ENCODE measurements around the gene KLF15. TPM values are rescaled to one million over a fixed set of nuclear protein-coding genes. Genes with fewer than 3 reads are reported as not detected.

KLF15 gene
- total RNA-seq, 1 experiment from 2014 or later: 32.1 TPM

GRCh38 chr3:126364130-126364695, 7.0 kb upstream of the KLF15 start:
- H3K27ac ChIP-seq (ENCODE audit: low read depth, low read length, poor library complexity, severe bottlenecking): no peak overlapping the region
- no peak overlapping the region for H3K4me3 ChIP-seq (ENCODE audit: low read depth, low read length, poor library complexity, severe bottlenecking)
- POLR2A ChIA-PET (ENCODE audit: low non-redundant PET): no interaction called here
- intact Hi-C loops (cut with micrococcal nuclease; ENCODE audit: unreplicated experiment): no loop called here
- DNase-seq (ENCODE audit: low spot score): no peak
- TF ChIP-seq, protein P1, sequence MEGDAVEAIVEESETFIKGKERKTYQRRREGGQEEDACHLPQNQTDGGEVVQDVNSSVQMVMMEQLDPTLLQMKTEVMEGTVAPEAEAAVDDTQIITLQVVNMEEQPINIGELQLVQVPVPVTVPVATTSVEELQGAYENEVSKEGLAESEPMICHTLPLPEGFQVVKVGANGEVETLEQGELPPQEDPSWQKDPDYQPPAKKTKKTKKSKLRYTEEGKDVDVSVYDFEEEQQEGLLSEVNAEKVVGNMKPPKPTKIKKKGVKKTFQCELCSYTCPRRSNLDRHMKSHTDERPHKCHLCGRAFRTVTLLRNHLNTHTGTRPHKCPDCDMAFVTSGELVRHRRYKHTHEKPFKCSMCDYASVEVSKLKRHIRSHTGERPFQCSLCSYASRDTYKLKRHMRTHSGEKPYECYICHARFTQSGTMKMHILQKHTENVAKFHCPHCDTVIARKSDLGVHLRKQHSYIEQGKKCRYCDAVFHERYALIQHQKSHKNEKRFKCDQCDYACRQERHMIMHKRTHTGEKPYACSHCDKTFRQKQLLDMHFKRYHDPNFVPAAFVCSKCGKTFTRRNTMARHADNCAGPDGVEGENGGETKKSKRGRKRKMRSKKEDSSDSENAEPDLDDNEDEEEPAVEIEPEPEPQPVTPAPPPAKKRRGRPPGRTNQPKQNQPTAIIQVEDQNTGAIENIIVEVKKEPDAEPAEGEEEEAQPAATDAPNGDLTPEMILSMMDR (conservative IDR thresholded peaks at IDR 0.05; ENCODE audit: low read depth, low read length): no peak
- no peak for TF ChIP-seq EZH2 (IDR thresholded peaks at IDR 0.05; ENCODE audit: borderline replicate concordance, low read depth, low read length, poor library complexity, severe bottlenecking)
- CTCF ChIA-PET: no interaction called here
- no peaks in the 10 kb centered on the region for H3K9me3 ChIP-seq (ENCODE audit: low read depth, low read length, poor library complexity, severe bottlenecking)
- no peaks in the 10 kb centered on the region for H3K36me3 ChIP-seq (ENCODE audit: insufficient read depth, low read length, poor library complexity, severe bottlenecking)
- H3K27me3 ChIP-seq (replicated peaks; ENCODE audit: insufficient read depth, low read depth, low read length, poor library complexity): no peaks in the 10 kb centered on the region
- BruUV-seq (replicated peaks): no TSS peak
- H3K4me1 ChIP-seq (ENCODE audit: insufficient read depth, low read length, poor library complexity, severe bottlenecking): no peaks in the 10 kb centered on the region

DNA sequence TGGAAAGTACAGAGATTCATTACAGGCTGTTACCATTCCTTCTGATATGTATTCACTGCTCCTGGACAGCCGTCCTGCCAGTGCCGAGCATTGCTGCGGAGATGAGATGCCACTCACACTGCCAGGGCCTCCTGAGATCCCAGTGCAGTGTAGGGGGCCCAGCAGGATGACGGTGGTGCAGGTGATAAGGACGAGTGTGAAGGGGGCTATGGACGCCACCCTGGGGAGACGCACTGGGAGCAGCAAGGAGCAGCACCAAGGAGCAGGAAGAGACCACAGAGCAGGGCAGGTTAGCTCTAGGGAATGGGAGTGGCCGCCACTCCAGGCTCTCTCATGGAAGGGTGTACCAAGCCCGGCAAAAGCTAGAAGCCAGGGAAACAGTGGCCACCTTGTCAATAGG, 4.0 kb upstream of the KLF15 start:
- no peak for DNase-seq (ENCODE audit: low spot score)
- Histone ChIP-seq H3K36me3 (ENCODE audit: insufficient read depth, low read length, poor library complexity, severe bottlenecking) (no peaks in the 10 kb centered on the region), H3K27me3 (replicated peaks; ENCODE audit: insufficient read depth, low read depth, low read length, poor library complexity) (no peaks in the 10 kb centered on the region), H3K27ac (ENCODE audit: low read depth, low read length, poor library complexity, severe bottlenecking) (no peak overlapping the region), H3K4me1 (ENCODE audit: insufficient read depth, low read length, poor library complexity, severe bottlenecking) (peaks cover 12% of the 10 kb centered on the region), H3K9me3 (ENCODE audit: low read depth, low read length, poor library complexity, severe bottlenecking) (no peaks in the 10 kb centered on the region), H3K4me3 (ENCODE audit: low read depth, low read length, poor library complexity, severe bottlenecking) (no peak overlapping the region)
- ChIA-PET CTCF (no interaction called here), POLR2A (ENCODE audit: low non-redundant PET) (no interaction called here)
- TF ChIP-seq, protein P1 (conservative IDR thresholded peaks at IDR 0.05; ENCODE audit: low read depth, low read length): no peak
- TF ChIP-seq EZH2 (IDR thresholded peaks at IDR 0.05; ENCODE audit: borderline replicate concordance, low read depth, low read length, poor library complexity, severe bottlenecking): no peak
- no TSS peak for BruUV-seq (replicated peaks)
- intact Hi-C loops (cut with micrococcal nuclease; ENCODE audit: unreplicated experiment): no loop called here

- no TSS peak for BruUV-seq (replicated peaks)
- intact Hi-C loops (cut with micrococcal nuclease; ENCODE audit: unreplicated experiment): no loop called here
- DNase-seq (ENCODE audit: low spot score): no peak
- H3K4me1 ChIP-seq (ENCODE audit: insufficient read depth, low read length, poor library complexity, severe bottlenecking): peaks cover 17% of the 10 kb centered on the region
- ChIA-PET CTCF (no interaction called here), POLR2A (ENCODE audit: low non-redundant PET) (no interaction called here)
- H3K27me3 ChIP-seq (replicated peaks; ENCODE audit: insufficient read depth, low read depth, low read length, poor library complexity): no peaks in the 10 kb centered on the region
- no peaks in the 10 kb centered on the region for H3K36me3 ChIP-seq (ENCODE audit: insufficient read depth, low read length, poor library complexity, severe bottlenecking)
- no peaks in the 10 kb centered on the region for H3K9me3 ChIP-seq (ENCODE audit: low read depth, low read length, poor library complexity, severe bottlenecking)
- no peak overlapping the region for H3K4me3 ChIP-seq (ENCODE audit: low read depth, low read length, poor library complexity, severe bottlenecking)
- TF ChIP-seq EZH2 (IDR thresholded peaks at IDR 0.05; ENCODE audit: borderline replicate concordance, low read depth, low read length, poor library complexity, severe bottlenecking): no peak
- TF ChIP-seq, protein P1 (conservative IDR thresholded peaks at IDR 0.05; ENCODE audit: low read depth, low read length): no peak
- no peak overlapping the region for H3K27ac ChIP-seq (ENCODE audit: low read depth, low read length, poor library complexity, severe bottlenecking)
These were observed 3.5 kb upstream of the KLF15 start for GRCh38 chr3:126360714-126361060.

Measured in A673 (cell line).